ENCODE data around the gene HSF5. TPM values are rescaled to one million over a fixed set of nuclear protein-coding genes. Genes with fewer than 3 reads are reported as not detected.

The HSF5 gene
- total RNA-seq, 1 donor from 2014 or later = not detected

GRCh38 chr17:58527306-58527705 is 39.1 kb upstream of the HSF5 start:
- no peak for TF ChIP-seq CTCF (IDR thresholded peaks at IDR 0.05)
- no peaks in the 10 kb centered on the region for H3K27me3 Mint-ChIP-seq (ENCODE audit: unreplicated experiment)
- no peak overlapping the region for H3K4me3 Mint-ChIP-seq (ENCODE audit: unreplicated experiment)
- H3K4me1 Mint-ChIP-seq (ENCODE audit: unreplicated experiment) = peaks cover 70% of the 10 kb centered on the region
- DNase-seq (ENCODE audit: extremely low spot score, unreplicated experiment) = no peak
- H3K27ac Mint-ChIP-seq (ENCODE audit: unreplicated experiment) = peak overlapping the region; percentile 93
- no peaks in the 10 kb centered on the region for H3K9me3 Mint-ChIP-seq (ENCODE audit: unreplicated experiment)
- peaks cover 4% of the 10 kb centered on the region for H3K36me3 Mint-ChIP-seq (ENCODE audit: unreplicated experiment)

GRCh38 chr17:58525239-58525638 is 37.0 kb upstream of the HSF5 start:
- Mint-ChIP-seq H3K9me3 (ENCODE audit: unreplicated experiment) (no peaks in the 10 kb centered on the region), H3K4me1 (ENCODE audit: unreplicated experiment) (peaks cover 64% of the 10 kb centered on the region), H3K36me3 (ENCODE audit: unreplicated experiment) (peaks cover 4% of the 10 kb centered on the region), H3K27ac (ENCODE audit: unreplicated experiment) (peak overlapping the region; percentile 93), H3K27me3 (ENCODE audit: unreplicated experiment) (no peaks in the 10 kb centered on the region), H3K4me3 (ENCODE audit: unreplicated experiment) (peak overlapping the region; percentile 60)
- DNase-seq (ENCODE audit: extremely low spot score, unreplicated experiment) = no peak
- TF ChIP-seq CTCF (IDR thresholded peaks at IDR 0.05) = no peak

GRCh38 chr17:58521680-58522079 is 33.5 kb upstream of the HSF5 start:
- H3K9me3 Mint-ChIP-seq (ENCODE audit: unreplicated experiment) = no peaks in the 10 kb centered on the region
- H3K4me3 Mint-ChIP-seq (ENCODE audit: unreplicated experiment) = no peak overlapping the region
- TF ChIP-seq CTCF (IDR thresholded peaks at IDR 0.05) = no peak
- H3K36me3 Mint-ChIP-seq (ENCODE audit: unreplicated experiment) = peaks cover 4% of the 10 kb centered on the region
- H3K27ac Mint-ChIP-seq (ENCODE audit: unreplicated experiment) = no peak overlapping the region
- no peaks in the 10 kb centered on the region for H3K27me3 Mint-ChIP-seq (ENCODE audit: unreplicated experiment)
- no peak for DNase-seq (ENCODE audit: extremely low spot score, unreplicated experiment)
- peaks cover 47% of the 10 kb centered on the region for H3K4me1 Mint-ChIP-seq (ENCODE audit: unreplicated experiment)

GRCh38 chr17:58520843-58521430 is 32.7 kb upstream of the HSF5 start:
- Mint-ChIP-seq H3K27ac (ENCODE audit: unreplicated experiment) (peak overlapping the region; percentile 50), H3K9me3 (ENCODE audit: unreplicated experiment) (no peaks in the 10 kb centered on the region), H3K4me1 (ENCODE audit: unreplicated experiment) (peaks cover 43% of the 10 kb centered on the region), H3K27me3 (ENCODE audit: unreplicated experiment) (no peaks in the 10 kb centered on the region), H3K4me3 (ENCODE audit: unreplicated experiment) (no peak overlapping the region), H3K36me3 (ENCODE audit: unreplicated experiment) (peaks cover 4% of the 10 kb centered on the region)
- TF ChIP-seq CTCF (IDR thresholded peaks at IDR 0.05) = peak; percentile 39
- DNase-seq (ENCODE audit: extremely low spot score, unreplicated experiment) = no peak

GRCh38 chr17:58517928-58518609 is 29.9 kb upstream of the HSF5 start:
- peak; percentile 100 for DNase-seq (ENCODE audit: extremely low spot score, unreplicated experiment)
- Mint-ChIP-seq H3K36me3 (ENCODE audit: unreplicated experiment) (peaks cover 4% of the 10 kb centered on the region), H3K9me3 (ENCODE audit: unreplicated experiment) (no peaks in the 10 kb centered on the region), H3K4me1 (ENCODE audit: unreplicated experiment) (peaks cover 43% of the 10 kb centered on the region), H3K27me3 (ENCODE audit: unreplicated experiment) (no peaks in the 10 kb centered on the region), H3K27ac (ENCODE audit: unreplicated experiment) (peak overlapping the region; percentile 99), H3K4me3 (ENCODE audit: unreplicated experiment) (peak overlapping the region; percentile 97)
- no peak for TF ChIP-seq CTCF (IDR thresholded peaks at IDR 0.05)
